Measurements from ENCODE around the gene PDE4C. TPM values are rescaled to one million over a fixed set of nuclear protein-coding genes. Genes with fewer than 3 reads are reported as not detected.

Gene PDE4C
- total RNA-seq, 4 donors from 2014 or later = 0.27 to 1.4 (median 0.92) TPM; not detected in 1

DNA sequence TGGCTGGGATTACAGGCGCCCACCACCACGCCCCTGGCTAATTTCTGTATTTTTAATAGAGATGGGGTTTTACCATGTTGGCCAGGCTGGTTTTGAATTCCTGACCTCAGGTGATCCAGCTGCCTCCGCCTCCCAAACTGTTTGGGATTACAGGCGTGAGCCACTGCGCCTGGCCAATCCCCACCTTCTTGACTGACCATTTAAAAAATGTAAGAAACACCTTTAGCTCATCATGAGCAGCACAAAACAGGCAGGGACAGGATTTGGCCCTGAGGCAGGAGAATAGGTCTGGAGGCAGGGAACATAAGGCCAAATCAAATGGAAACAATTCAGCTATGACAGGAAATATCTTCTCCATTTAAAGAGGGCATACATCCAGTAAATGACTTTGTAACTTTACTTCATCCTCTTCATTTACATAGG, 34.6 kb downstream of the PDE4C start:
- WGBS, 2 donors = 45 to 66% methylated on average over 5 of the region's 5 CpGs
- H3K27me3 ChIP-seq = no peaks in the 10 kb centered on the region
- TF ChIP-seq, protein P1, sequence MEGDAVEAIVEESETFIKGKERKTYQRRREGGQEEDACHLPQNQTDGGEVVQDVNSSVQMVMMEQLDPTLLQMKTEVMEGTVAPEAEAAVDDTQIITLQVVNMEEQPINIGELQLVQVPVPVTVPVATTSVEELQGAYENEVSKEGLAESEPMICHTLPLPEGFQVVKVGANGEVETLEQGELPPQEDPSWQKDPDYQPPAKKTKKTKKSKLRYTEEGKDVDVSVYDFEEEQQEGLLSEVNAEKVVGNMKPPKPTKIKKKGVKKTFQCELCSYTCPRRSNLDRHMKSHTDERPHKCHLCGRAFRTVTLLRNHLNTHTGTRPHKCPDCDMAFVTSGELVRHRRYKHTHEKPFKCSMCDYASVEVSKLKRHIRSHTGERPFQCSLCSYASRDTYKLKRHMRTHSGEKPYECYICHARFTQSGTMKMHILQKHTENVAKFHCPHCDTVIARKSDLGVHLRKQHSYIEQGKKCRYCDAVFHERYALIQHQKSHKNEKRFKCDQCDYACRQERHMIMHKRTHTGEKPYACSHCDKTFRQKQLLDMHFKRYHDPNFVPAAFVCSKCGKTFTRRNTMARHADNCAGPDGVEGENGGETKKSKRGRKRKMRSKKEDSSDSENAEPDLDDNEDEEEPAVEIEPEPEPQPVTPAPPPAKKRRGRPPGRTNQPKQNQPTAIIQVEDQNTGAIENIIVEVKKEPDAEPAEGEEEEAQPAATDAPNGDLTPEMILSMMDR (IDR thresholded peaks at IDR 0.05) = no peak
- TF ChIP-seq POLR2A (IDR thresholded peaks at IDR 0.05) = peak in 1 of 2 donors; percentile 18
- intact Hi-C loops (cut with DNase I) = no loop called here
- peak overlapping the region in 2 of 3 donors; percentile 20 to 41 for H3K4me3 ChIP-seq (replicated peaks in 1 of 3)
- no peaks in the 10 kb centered on the region for H3K9me3 ChIP-seq
- H3K36me3 ChIP-seq = peaks cover 0 to 4% of the 10 kb centered on the region in 2 donors
- H3K4me1 ChIP-seq = peaks cover 17 to 18% of the 10 kb centered on the region in 2 donors
- peak; percentile 45 to 61 for DNase-seq
- peak overlapping the region; percentile 97 to 99 (median 99) for H3K27ac ChIP-seq

DNA sequence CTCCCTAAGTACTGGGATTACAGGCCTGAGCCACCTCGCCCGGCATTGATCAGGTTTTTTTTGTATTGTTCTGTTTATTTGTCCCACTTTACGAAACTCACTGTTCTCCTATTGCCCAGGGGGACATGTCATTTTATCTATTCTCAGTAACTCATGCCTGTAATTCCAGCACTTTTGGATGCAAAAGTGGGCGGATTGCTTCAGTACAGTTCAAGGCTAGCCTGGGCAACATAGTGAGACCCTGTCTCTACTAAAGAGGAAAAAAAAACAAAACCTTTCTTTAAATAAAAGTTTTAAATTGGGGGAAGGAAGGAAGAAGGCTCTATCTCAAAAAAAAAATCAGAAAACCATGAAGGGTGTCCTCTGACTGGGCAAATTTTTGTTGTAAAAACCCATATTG, 36.0 kb downstream of the PDE4C start:
- 90 to 94% methylated on average over 4 of the region's 4 CpGs for WGBS, 2 donors
- H3K4me1 ChIP-seq = peaks cover 17 to 18% of the 10 kb centered on the region in 2 donors
- H3K4me3 ChIP-seq (replicated peaks in 1 of 3) = no peak overlapping the region
- DNase-seq = no peak
- intact Hi-C loops (cut with DNase I) = no loop called here
- H3K27me3 ChIP-seq = no peaks in the 10 kb centered on the region
- TF ChIP-seq POLR2A (IDR thresholded peaks at IDR 0.05) = no peak
- TF ChIP-seq, protein P1 (IDR thresholded peaks at IDR 0.05) = no peak
- H3K27ac ChIP-seq = no peak overlapping the region
- no peaks in the 10 kb centered on the region for H3K9me3 ChIP-seq
- H3K36me3 ChIP-seq = no peaks in the 10 kb centered on the region

- Histone ChIP-seq H3K4me1 (no peaks in the 10 kb centered on the region), H3K27ac (no peak overlapping the region), H3K9me3 (no peaks in the 10 kb centered on the region), H3K4me3 (replicated peaks in 1 of 3) (no peak overlapping the region), H3K36me3 (no peaks in the 10 kb centered on the region), H3K27me3 (no peaks in the 10 kb centered on the region)
- intact Hi-C loops (cut with DNase I) = no loop called here
- TF ChIP-seq, protein P1 (IDR thresholded peaks at IDR 0.05) = no peak
- no peak for TF ChIP-seq POLR2A (IDR thresholded peaks at IDR 0.05)
- 59 to 77% methylated on average over 6 of the region's 6 CpGs for WGBS, 2 donors
- DNase-seq = no peak
These were observed 40.7 kb downstream of the PDE4C start for GRCh38 chr19:18185538-18185937.

- TF ChIP-seq, protein P1 (IDR thresholded peaks at IDR 0.05) = no peak
- no peak for TF ChIP-seq POLR2A (IDR thresholded peaks at IDR 0.05)
- Histone ChIP-seq H3K9me3 (no peaks in the 10 kb centered on the region), H3K4me3 (replicated peaks in 1 of 3) (no peak overlapping the region), H3K27me3 (no peaks in the 10 kb centered on the region), H3K36me3 (no peaks in the 10 kb centered on the region), H3K27ac (no peak overlapping the region), H3K4me1 (no peaks in the 10 kb centered on the region)
- intact Hi-C loops (cut with DNase I) = no loop called here
- DNase-seq = no peak
These were observed 42.7 kb downstream of the PDE4C start for GRCh38 chr19:18183529-18183928.

- no peaks in the 10 kb centered on the region for H3K27me3 ChIP-seq
- no peaks in the 10 kb centered on the region for H3K36me3 ChIP-seq
- no peak for TF ChIP-seq POLR2A (IDR thresholded peaks at IDR 0.05)
- TF ChIP-seq, protein P1 (IDR thresholded peaks at IDR 0.05) = no peak
- 88 to 90% methylated on average over 5 of the region's 5 CpGs for WGBS, 2 donors
- intact Hi-C loops (cut with DNase I) = no loop called here
- H3K27ac ChIP-seq = no peak overlapping the region
- H3K9me3 ChIP-seq = no peaks in the 10 kb centered on the region
- no peak for DNase-seq
- H3K4me3 ChIP-seq (replicated peaks in 1 of 3) = no peak overlapping the region
- no peaks in the 10 kb centered on the region for H3K4me1 ChIP-seq
These were observed 46.3 kb downstream of the PDE4C start for GRCh38 chr19:18179957-18180356.

All from thyroid gland (tissue), 4 donors.